GM21786 (cell line): ENCODE results near the gene CHRM4.

Experiments used
- ATAC-seq: cut with Tn5 transposase; IDR thresholded peaks from one replicate; pipeline ENCODE4 v1.9.1; 2021; ENCODE audit not compliant: unreplicated experiment

CHRM4 gene

DNA sequence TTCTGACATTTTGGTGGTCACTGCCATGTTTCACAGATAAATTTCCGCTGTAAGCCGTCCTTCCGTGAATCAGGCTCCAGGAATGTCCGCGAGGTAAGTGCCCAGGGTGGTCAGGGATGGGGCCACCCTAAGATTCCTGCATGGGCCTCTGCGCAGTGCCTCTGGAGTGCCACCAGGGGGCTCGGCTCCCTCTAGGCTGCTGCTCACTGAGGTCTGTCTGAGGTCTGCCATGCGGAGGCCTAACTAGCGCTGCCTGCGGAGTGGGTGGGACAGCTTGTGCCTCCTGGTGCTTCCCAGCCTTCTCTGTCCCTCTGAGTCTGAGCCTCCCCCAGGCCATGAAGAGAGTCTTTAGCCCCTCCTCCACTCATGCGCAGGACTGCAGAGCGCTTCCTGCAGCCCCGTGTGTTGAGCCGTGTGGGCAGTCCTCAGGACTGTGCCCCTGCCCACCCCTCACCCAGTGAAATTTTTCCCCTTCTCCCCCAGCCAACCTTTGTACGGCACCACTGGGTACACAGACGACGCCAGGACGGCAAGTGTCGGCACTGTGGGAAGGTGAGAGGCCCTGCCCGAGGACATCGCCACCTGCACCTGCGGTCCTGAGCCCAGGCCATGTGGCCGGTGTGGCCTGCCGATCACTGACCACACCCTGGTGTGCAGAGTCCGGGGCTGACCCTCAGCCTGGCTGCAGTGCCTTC, 22.0 kb downstream of the CHRM4 start:
- no peak for ATAC-seq

DNA sequence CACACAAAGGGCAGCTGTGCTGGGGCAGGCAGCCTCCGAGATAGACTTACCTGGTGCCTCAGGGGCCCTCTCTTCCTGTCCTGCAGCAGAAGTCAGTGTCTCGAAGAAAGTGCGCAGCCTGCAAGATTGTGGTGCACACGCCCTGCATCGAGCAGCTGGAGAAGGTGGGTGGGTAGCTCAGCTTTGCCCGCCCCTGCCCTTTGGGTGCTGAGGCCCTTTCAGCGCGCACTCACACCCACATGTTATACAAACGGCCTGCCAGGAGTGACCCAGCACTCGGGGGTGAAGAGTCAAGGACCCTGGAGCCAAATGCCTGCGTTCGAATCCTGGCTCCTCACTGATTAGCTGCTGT, 23.7 kb downstream of the CHRM4 start:
- no peak for ATAC-seq

DNA sequence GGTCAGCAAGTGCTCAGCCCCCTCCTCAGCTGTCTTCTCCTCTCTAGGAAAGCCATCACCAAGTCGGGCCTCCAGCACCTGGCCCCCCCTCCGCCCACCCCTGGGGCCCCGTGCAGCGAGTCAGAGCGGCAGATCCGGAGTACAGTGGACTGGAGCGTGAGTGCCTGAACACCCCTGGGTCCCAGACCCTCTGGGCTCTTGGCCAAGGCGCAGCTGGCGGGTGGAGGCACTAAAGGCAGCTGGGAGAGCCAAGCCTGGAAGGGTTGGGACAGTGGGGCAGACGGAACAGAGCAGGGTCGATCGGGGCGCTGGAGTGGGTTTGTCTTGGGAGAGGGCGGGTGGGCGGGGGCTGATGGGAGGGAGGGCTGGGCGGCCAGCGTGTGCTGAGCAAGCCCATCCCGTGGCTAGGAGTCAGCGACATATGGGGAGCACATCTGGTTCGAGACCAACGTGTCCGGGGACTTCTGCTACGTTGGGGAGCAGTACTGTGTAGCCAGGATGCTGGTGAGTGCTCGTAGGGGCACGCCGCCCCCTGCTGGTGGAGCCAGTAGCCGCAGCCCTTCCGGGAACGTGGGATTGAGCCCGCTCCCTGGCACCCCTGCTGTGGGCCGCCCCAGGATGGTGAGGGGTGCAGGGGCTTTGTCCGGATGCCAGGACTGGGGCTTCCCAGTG, 24.2 kb downstream of the CHRM4 start:
- ATAC-seq, result peak; percentile 68

DNA sequence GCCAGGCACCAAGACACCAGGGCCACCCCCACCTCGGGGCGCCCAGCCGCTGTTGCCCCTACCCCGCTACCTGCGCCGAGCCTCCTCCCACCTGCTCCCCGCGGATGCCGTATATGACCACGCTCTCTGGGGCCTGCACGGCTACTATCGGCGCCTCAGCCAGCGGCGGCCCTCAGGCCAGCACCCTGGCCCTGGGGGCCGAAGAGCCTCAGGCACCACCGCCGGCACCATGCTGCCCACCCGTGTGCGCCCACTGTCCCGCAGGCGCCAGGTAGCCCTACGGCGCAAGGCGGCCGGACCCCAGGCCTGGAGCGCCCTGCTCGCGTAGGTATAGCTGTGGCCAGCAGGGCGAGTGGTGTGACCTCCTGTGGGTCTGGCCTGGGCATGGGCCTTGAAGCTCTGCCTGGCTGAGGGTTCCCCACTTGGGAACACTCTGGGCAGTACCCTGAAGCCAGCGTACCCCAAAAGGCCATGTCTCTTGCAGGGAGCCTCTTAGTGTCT, 24.9 kb downstream of the CHRM4 start:
- ATAC-seq, result no peak

DNA sequence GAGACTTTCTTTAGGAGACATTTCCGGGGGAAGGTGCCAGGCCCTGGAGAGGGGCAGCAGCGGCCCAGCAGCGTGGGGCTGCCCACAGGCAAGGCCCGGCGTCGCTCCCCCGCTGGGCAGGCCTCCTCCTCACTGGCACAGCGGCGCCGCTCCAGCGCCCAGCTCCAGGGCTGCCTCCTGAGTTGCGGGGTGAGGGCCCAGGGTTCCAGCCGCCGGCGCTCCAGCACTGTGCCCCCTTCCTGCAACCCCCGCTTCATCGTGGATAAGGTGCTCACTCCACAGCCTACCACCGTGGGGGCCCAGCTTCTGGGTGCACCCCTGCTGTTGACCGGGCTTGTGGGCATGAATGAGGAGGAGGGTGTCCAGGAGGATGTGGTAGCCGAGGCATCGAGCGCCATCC, 25.3 kb downstream of the CHRM4 start:
- no peak for ATAC-seq

DNA sequence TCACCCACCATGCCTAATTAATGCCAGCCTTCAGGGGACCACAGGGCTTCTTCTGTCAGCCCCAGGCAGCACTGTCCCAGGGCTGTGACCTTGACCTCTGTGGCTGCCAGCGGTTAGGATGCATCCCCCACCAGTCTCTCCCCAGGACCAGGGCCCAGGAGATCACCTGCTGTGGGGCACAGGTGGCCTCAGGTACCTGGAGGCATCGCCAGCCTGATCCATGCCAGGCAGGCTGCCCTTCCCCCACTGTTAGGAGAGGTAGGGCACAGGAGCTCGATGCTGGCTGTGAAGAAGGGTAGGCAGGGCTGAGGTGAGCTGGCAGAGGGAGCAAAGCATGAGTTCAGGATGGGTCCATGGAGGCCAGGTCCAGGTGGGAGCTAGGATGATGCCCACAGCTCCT, 26.8 kb downstream of the CHRM4 start:
- ATAC-seq, result no peak

DNA sequence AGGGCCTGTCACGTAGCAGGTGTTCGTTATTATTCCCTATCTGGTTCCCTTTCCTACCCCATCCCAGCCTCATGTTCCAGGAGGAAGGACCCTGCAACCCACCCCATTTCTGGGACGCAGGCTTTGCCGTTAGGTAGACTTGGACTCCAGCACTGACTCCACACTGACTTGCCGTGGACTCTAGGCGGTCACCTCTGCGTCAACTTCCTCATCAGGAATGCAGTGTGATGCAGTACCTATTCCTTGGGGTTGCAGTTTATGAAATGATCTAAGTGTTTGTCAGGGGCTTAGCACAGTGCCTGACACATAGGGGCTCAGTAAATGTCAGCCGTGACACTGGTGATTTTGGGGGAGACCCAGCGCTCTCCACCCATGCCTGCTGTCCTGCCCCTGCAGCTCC, 27.5 kb downstream of the CHRM4 start:
- no peak for ATAC-seq

DNA sequence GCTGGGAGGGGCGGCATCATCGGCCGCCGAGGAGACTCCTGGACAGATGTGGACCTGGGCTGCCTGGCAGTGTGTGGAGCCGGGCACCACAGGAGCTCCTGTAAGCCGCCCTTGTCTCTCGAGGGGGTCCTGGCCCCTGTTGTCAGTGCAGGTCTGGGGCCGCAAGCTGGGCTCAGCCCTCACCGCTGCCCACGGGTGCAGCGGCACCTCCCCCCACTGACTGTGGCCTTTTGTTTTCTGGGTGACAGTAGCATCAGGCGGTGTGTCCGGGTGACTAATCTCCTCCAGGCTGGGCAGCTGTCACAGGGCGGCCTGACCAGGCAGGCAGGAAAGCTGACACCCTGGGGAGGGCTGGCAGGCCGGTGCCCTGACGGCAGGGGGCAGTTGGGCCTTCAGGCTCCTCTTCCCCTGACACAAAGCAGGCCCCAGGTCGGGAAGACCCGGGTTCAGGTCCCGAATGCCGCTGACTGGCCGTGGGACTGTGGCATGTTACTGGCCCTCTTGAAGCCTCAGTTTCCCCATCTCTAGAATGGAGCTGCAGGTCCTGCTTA, 28.0 kb downstream of the CHRM4 start:
- no peak for ATAC-seq

DNA sequence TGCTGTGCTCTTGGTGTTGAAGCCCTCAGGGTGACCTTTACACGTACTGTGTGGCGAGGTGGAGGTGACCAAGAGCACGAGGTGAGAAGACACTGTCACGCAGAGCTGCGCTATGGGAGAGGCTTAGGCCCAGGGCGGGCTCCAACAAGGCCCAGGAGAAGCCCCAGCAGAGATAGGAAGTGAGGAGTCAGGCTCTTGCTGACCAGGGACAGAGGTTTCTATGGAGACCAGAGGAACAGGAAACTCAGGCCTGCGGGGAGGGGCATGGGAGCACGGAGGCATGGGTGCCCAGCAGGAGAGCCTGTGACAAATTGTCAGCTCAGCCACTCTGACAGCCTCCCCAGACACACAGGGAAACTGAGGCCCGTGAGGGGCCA, 28.6 kb downstream of the CHRM4 start:
- ATAC-seq, result no peak

DNA sequence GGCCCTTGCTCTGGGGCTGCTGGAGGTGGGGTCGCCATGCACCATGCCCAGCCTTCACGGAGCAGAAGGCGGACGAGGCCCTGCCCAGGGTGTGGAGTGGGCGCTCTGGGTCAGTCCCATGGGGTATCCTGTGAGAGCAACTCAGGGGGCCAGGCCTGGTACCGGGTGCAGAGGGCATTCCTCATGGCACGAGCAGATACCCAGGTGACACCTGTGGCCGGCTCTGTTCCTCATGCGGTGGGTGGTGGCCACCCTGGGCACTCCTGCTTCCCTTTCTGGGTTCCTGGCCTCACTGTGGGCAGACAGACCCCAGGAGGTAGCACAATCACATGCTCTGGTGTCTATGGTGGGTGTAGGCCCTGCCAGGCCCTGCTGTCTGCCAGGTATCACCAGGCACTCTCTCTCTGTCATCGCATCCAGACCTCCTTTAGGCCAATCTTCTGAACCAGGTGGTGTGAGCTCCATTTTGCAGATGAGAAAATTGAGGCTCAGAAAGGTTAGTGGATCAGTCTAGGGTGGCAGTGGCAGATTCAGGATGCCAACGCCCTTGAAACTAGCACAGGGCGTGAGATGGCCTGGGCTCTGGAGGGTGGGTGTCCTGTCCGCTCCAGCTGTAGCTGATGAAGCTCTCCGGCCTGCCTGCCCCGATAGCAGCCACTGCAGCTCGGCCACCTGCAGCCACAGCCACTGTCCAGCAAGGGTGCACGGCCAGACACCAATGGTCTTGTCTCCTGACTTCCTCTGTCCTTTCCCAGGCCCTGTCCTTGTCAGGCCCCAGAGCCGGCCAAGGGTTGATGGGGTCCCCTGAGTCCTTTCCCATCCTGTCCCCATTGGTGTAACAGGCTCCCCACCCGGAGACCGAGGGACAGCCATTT, 29.2 kb downstream of the CHRM4 start:
- ATAC-seq, result no peak

DNA sequence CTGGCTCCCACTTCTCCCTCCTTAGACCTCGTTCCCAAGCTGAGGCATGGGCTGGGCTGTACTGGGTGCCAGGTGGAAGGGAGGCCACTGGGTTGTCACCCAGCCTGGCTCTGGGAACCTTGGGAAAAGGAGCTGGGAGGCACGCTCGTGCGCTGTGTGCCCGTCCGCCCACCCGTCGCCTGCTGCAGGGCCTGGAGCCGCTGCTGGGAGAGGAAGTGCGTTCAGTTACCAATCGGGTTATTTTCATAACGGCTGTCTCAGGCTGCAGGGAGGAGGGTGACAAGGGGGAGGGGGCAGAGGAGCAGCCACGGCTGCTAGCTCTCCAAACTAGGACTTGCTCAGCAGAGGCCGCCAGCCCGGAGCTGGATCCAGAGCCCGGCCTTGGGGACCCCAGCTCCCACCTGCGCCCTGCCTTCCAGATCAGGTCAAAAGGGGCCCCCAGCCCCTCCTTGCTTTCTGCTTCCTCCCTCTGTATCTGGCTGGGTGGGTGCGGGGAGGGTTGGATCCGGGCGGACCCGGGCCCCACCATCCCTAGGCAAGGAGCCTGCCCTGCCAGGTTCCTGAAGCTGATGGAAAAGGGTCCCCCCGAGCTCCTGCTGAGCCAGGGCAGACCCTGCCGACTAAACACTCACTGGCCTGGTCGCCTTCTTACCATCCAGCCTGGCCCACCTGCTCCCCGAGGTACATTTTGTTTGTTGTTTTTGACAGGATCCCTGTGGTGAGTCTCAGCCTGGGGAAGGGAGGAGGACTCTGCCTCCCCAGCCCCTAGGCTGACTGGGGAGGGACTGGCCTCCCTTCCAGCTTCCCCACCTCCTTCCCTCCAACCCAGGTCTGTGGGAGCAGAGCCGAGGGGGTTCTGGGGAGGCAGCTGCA, 30.1 kb downstream of the CHRM4 start:
- peak; percentile 97 for ATAC-seq

DNA sequence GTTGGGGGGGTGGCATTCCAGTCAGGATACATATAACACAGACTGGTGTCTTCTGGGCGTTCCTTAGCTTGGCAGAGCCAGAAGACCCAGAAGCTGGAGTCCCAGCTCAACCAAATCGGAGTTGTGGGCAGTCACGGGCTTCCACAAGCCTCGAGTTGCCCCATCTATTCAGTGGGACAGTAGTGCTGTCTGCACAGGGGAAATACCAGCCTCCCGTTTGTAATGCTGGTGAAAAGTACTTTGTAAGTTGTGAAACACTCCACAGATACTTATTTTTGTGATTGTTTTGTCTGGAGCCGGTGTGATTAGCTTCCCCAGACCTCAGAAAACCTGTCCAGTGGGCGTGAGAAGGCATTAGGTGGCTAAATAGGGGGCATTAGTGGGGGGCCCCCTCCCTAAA, 30.7 kb downstream of the CHRM4 start:
- ATAC-seq, result peak; percentile 19

DNA sequence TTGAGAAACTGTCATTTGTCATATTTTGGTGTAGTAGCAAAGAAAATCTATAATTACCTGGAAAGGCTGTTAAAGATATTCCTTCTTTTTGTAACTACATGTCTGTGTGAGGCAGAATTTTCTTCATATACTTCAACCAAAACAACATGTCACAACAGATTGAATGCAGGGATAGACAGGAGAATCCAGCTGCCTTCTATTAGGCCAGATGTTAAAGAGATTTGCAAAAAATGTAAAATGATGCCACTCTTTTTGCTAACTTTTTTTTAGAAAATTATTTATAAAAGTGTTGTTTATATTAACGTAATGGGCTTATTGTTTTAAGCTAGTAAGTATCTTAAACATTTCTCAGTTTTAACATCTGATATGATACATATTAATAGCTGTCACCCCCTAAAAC, 31.6 kb downstream of the CHRM4 start:
- ATAC-seq, result no peak

DNA sequence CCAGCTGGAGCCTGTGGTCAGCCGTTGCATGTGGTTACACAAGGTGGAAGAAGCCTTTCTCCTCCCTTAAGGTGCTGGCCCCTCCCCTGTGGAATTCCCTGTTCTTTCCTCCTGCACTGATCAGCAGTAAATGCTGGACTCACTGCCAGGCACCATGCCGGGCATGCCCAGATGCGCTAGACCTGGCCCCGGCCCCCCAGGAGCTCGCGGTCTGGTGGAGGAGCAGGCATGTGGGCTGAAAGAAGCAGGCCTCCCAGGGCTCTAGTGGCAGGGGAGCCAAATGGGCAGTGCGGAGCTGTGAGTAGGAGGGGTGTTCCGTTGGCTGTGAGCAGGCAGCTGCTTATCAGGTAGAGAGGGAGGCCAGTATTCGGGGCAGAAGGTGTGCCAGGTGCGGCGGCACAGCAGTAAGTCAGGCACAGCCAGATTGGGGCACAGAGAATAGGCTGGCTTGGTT, 34.1 kb downstream of the CHRM4 start:
- no peak for ATAC-seq

DNA sequence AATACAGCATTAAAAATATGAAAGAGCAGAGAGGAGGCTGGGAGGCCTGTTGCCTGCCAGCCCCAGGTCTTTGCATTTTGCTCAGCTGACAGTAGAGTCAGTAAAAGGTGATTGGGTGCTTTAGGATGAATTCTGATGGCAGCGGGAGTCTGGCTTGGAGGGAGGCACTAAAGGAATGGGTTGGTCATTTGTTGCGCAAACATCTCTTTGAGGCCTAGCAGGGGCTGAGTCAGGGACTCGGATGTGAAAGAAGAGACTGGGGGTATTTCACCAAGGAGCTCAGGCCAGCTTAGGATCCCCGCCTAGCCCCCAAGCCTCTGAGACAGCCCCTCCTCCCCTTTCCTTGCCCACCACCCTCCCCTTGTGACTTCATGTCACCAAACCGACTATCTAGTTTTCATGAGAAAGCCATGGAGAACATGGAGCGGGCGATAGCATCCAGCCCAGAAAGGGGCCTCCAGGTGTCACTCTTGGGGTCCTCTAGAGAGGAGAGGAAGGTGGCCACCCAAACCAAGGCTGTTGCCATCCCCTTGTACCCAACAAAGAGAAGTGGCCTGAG, 34.6 kb downstream of the CHRM4 start:
- no peak for ATAC-seq

DNA sequence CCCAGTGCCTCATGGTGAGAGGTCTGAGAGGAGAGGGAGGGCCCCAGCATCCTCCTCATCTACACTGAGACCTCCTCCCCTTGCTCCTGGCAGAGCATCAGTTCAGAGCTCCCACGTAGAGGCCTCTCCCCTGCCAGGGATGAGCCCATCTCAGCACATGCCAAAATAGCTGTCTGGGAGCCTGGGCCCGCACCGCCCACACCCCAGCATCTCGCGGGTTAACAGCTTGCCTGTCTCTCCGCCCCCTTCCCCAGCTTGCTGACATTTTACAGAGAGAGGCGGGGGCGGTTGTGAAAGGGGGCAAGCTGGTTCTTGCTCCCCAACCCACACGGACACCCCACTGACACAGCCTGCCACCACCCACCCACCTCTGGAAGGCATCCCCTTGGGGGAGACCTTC, 37.9 kb downstream of the CHRM4 start:
- no peak for ATAC-seq

DNA sequence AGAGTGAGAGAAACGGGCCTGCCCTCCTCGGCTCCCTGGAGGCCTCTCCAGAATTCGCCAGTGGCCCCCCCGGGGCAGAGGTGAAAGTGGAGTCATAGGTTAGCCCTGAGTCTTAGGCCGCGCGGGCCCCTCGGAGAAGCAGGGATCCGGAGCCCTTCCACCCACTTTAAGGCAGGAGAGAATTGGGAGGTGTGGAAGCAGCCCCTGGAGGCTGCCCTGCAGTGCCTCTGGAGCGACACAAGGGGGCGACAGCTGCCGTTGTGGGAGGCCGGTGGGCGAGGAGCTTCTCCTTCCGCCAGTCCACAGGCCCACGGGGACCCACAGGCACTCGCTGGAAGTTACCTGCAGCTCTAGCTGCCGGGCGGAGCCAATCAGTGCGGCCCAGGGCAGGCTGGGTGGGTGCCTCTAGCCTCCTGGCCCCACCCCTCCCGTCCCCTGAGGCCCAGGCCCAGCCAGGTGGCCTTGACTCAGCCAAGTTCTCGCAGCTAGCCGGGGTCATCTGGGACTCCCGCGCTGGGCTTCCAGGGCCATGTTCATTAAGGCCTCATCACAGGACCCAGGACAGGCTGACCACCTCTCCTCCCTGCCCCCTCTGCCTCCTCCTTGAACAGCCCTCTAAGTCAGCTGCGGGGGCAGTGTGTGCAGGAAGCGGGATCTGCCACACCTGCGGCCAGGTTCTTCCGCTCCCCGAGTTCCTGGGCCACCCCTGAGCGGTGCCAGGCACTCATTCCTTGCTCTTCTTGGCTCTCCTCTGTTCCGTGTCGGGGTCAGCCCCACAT, 39.3 kb downstream of the CHRM4 start:
- ATAC-seq, result no peak

DNA sequence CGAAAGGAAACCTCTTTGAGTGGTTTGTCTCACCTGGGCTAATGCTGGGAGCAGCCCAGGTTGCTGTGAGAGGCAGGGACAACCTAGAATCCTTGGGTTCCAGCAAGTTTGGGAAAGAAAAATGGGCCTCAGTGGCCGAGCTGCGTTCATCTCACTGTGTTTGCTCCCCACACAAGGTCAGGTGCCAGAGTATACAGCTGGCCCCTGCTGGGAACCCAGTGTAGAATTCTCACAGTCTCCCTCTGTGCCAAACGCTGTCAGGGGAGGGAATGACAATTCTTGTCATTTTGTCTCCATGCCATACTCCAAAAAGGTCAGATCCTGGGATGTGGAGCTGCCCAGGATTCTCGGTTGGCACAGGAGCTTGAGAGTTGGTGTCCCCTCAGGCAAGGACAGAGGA, 40.0 kb downstream of the CHRM4 start:
- ATAC-seq, result no peak

DNA sequence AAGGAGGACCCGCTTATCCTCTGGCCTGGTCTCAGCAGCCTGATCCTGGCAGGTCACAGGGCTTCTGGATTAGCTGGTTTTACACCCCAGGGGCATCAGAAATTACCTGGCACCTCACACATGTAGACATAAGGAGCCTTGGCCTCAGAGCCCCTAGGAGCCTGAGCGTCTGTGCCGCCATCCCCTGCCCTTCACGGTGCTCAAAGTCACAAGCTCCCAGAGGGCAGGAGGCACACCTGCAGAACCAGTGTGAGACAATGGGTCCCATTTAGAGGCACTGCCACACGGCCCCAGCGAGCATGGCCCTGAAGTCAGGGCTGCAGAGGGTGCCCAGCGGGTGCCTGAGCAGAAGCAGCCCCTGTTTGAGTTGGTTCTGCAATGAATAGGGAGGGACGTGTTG, 40.4 kb downstream of the CHRM4 start:
- ATAC-seq, result no peak

DNA sequence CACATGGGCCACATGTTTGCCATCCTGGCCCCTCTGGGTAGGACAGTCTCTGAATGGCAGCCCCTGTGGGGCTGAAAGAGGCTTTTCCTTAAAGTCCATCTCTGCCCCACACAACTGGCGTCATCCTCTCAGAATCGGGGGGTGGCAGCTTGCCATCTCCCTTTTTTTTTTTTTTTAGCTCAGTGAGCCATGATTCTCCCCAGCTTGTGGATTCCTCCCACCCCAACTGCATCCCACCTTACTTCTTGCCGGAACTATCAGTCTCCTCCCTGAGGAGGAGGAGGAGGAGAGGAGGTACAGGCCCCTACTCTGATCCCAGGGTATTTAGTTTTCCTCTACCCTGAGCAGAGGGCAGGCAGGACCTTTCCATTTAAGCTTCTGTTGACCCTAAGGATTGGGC, 40.9 kb downstream of the CHRM4 start:
- no peak for ATAC-seq
